Measurements from ENCODE around the gene CAMK1. TPM values are rescaled to one million over a fixed set of nuclear protein-coding genes. Genes with fewer than 3 reads are reported as not detected.

The CAMK1 gene
- total RNA-seq (2021) (2.0 and 3.1 TPM in 2 replicates), Bru-seq, nascent RNA (percentile 28 among the genes with signal in this experiment), BruChase-seq, experiment 1, labeled RNA remaining after a 2-hour chase (percentile 31 among the genes with signal in this experiment), BruChase-seq, experiment 2, labeled RNA remaining after a 6-hour chase (percentile 30 among the genes with signal in this experiment)
- long read RNA-seq, partial matches to known transcripts, result 1 of 9 reads
- long read RNA-seq, other reads (novel, unspliced or antisense), result 4 of 9 reads

DNA sequence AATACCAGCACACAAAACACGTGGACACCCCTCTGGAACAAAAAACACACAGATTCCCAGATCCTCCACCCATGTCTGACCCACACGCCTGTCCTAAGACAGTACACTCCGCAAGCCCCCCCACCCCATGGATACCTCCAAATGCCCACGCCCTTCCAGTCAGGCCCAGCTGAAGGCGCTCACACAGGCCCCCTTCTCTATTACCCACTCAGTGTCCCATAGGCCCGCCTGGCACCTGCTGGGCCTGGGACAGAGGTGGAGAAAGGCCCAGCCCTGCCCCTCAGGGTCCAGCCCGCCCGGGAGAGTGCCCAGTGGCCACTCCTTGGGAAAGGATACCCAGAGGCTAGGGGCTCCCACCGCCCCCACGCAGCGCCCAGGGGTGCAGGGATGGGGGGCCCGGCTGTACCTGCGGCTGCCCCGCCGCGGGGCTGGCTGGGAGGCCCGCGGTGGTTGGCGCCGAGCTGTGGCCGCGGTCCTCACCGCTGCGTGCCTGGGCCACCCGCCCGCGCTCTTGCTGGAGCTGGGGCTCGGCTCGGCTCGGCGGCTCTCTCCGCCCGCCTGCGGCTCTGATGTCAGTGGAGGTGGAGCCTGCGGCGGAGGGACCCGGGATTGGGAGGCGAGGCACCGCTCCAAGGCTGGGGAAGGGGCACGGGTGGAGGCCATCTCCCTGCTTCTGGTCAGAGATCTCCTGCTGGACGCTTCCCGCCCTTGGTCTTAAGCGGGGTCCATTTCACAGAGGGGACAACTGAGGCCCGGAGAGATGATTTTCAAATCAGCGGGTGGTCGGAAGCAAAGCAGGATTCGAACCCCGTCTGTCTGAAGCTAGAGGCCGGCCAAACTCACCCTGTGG, at the start of gene CAMK1:
Gene CAMK1 (minus strand): TSS at position 522 of the 850 bp plus-strand sequence. CDS start 2,198 bp downstream, outside the sequence.
- no peaks in the 10 kb centered on the region for H3K36me3 ChIP-seq (ENCODE audit: low read depth)
- H3K27me3 ChIP-seq (ENCODE audit: insufficient read depth, low read depth), result peaks cover 7% of the 10 kb centered on the region; the same call in 1 of the 2 replicates
- intact Hi-C loops (cut with micrococcal nuclease; ENCODE audit: unreplicated experiment), result no loop called here
- H3F3A ChIP-seq (ENCODE audit: insufficient read depth, low read depth), result peaks cover 14% of the 10 kb centered on the region; the same call in 1 of the 2 replicates
- no peaks in the 10 kb centered on the region for H3K79me2 ChIP-seq (ENCODE audit: low read depth)
- no TSS peak for BruUV-seq (replicated peaks)
- no peaks in the 10 kb centered on the region for H3K9me3 ChIP-seq (ENCODE audit: insufficient read depth, low read depth)
- peak within 1 kb of the TSS; percentile 74; the same call in 1 of the 2 replicates for H2AFZ ChIP-seq
- CTCF ChIA-PET, result interaction anchor here (0.6 kb wide), 1 partner anchor 8 kb away, joined by 3 read pairs; no protein-coding TSS in a partner anchor
- H3K4me2 ChIP-seq, result peak within 1 kb of the TSS; percentile 71
- DNase-seq, result peak in 1 of 2 experiments; percentile 59
- TF ChIP-seq EZH2 (IDR thresholded peaks at IDR 0.05; ENCODE audit: low read depth), result no peak
- TF ChIP-seq, protein P1, sequence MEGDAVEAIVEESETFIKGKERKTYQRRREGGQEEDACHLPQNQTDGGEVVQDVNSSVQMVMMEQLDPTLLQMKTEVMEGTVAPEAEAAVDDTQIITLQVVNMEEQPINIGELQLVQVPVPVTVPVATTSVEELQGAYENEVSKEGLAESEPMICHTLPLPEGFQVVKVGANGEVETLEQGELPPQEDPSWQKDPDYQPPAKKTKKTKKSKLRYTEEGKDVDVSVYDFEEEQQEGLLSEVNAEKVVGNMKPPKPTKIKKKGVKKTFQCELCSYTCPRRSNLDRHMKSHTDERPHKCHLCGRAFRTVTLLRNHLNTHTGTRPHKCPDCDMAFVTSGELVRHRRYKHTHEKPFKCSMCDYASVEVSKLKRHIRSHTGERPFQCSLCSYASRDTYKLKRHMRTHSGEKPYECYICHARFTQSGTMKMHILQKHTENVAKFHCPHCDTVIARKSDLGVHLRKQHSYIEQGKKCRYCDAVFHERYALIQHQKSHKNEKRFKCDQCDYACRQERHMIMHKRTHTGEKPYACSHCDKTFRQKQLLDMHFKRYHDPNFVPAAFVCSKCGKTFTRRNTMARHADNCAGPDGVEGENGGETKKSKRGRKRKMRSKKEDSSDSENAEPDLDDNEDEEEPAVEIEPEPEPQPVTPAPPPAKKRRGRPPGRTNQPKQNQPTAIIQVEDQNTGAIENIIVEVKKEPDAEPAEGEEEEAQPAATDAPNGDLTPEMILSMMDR (conservative IDR thresholded peaks at IDR 0.05), result no peak
- POLR2A ChIA-PET (ENCODE audit: unreplicated experiment), result interaction anchor here (0.6 kb wide), 1 partner anchor 23 kb away, joined by 13 read pairs; the partner anchor contains the start of gene ARPC4
- no peak within 1 kb of the TSS for H3K27ac ChIP-seq
- peak within 1 kb of the TSS; percentile 49; the same call in 1 of the 2 replicates for H3K4me3 ChIP-seq
- H3K4me1 ChIP-seq (replicated peaks; ENCODE audit: insufficient read depth), result no peaks in the 10 kb centered on the region
- no peaks in the 10 kb centered on the region for H3K9me2 ChIP-seq (ENCODE audit: insufficient read depth)
- no peaks in the 10 kb centered on the region for H4K20me1 ChIP-seq (ENCODE audit: insufficient read depth)

DNA sequence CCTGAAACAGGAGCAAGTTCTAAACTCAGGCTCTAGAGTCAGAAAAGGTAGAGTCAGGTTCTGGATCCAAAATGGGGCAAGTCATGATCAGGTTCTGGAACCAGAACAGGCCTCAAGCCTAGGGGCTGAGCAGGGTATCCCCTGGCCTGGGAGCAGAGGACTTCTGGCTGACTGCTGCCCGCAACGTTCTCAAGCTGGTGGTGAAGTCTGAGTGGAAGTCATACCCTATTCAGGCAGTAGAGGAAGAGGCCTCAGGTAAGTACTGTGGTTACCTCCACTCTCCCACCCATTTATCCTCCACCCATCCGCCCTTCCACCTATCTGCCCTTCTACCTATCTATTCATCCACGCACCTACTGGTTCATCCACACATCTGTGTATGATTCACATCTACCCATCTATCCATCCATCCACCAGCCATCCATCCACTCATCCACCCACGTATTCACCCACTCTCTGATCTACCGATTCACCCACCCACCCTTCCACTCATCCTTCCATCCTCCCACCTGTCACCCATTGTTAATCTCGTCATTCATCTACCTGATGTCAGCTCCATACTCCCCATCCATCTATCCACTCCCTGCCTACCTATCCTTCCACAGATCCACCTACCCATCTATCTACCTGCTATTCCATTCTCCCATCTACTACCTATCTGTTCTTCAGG, 49.1 kb upstream of the CAMK1 start:
- no peak overlapping the region for H3K4me2 ChIP-seq
- H3K9me2 ChIP-seq (ENCODE audit: insufficient read depth), result no peaks in the 10 kb centered on the region
- no peaks in the 10 kb centered on the region for H4K20me1 ChIP-seq (ENCODE audit: insufficient read depth)
- ChIA-PET POLR2A (ENCODE audit: unreplicated experiment) (no interaction called here), CTCF (no interaction called here)
- no peaks in the 10 kb centered on the region for H3K9me3 ChIP-seq (ENCODE audit: insufficient read depth, low read depth)
- TF ChIP-seq, protein P1 (conservative IDR thresholded peaks at IDR 0.05), result no peak
- TF ChIP-seq EZH2 (IDR thresholded peaks at IDR 0.05; ENCODE audit: low read depth), result no peak
- BruUV-seq (replicated peaks), result no TSS peak
- no peak for DNase-seq
- no peak overlapping the region for H3K4me3 ChIP-seq
- no peaks in the 10 kb centered on the region for H3K27me3 ChIP-seq (ENCODE audit: insufficient read depth, low read depth)
- no peak overlapping the region for H3K27ac ChIP-seq
- H2AFZ ChIP-seq, result no peak overlapping the region
- intact Hi-C loops (cut with micrococcal nuclease; ENCODE audit: unreplicated experiment), result no loop called here
- no peaks in the 10 kb centered on the region for H3F3A ChIP-seq (ENCODE audit: insufficient read depth, low read depth)
- no peaks in the 10 kb centered on the region for H3K4me1 ChIP-seq (replicated peaks; ENCODE audit: insufficient read depth)
- H3K79me2 ChIP-seq (ENCODE audit: low read depth), result no peaks in the 10 kb centered on the region
- H3K36me3 ChIP-seq (ENCODE audit: low read depth), result no peaks in the 10 kb centered on the region

GRCh38 chr3:9817436-9817835, 47.7 kb upstream of the CAMK1 start:
- H3K36me3 ChIP-seq (ENCODE audit: low read depth), result no peaks in the 10 kb centered on the region
- H3K9me3 ChIP-seq (ENCODE audit: insufficient read depth, low read depth), result no peaks in the 10 kb centered on the region
- POLR2A ChIA-PET (ENCODE audit: unreplicated experiment), result no interaction called here
- no peak overlapping the region for H2AFZ ChIP-seq
- H3K4me1 ChIP-seq (replicated peaks; ENCODE audit: insufficient read depth), result no peaks in the 10 kb centered on the region
- no peaks in the 10 kb centered on the region for H3K27me3 ChIP-seq (ENCODE audit: insufficient read depth, low read depth)
- no peaks in the 10 kb centered on the region for H3K79me2 ChIP-seq (ENCODE audit: low read depth)
- H3K9me2 ChIP-seq (ENCODE audit: insufficient read depth), result no peaks in the 10 kb centered on the region
- no peak overlapping the region for H3K4me2 ChIP-seq
- no peak overlapping the region for H3K27ac ChIP-seq
- BruUV-seq (replicated peaks), result no TSS peak
- CTCF ChIA-PET, result no interaction called here
- no peaks in the 10 kb centered on the region for H4K20me1 ChIP-seq (ENCODE audit: insufficient read depth)
- DNase-seq, result no peak
- no peak overlapping the region for H3K4me3 ChIP-seq
- H3F3A ChIP-seq (ENCODE audit: insufficient read depth, low read depth), result no peaks in the 10 kb centered on the region; the same call in 1 of the 2 replicates
- intact Hi-C loops (cut with micrococcal nuclease; ENCODE audit: unreplicated experiment), result no loop called here
- TF ChIP-seq, protein P1 (conservative IDR thresholded peaks at IDR 0.05), result no peak
- no peak for TF ChIP-seq EZH2 (IDR thresholded peaks at IDR 0.05; ENCODE audit: low read depth)

Measured in PC-9 (cell line).